C4-2B (cell line): ENCODE measurements around the gene TPM1.

Experiments used
- ZFX ChIP-seq: fragments of 450-650 bp; IDR thresholded peaks from 2 replicates; pipeline ENCODE4 v1.6.1; 2017
- TF ChIP-seq, protein P1 (sequence below): fragments of 450-650 bp; conservative IDR thresholded peaks from 2 replicates; pipeline ENCODE4 v1.5.1; 2017; ENCODE audit warnings: mild to moderate bottlenecking

DNA sequence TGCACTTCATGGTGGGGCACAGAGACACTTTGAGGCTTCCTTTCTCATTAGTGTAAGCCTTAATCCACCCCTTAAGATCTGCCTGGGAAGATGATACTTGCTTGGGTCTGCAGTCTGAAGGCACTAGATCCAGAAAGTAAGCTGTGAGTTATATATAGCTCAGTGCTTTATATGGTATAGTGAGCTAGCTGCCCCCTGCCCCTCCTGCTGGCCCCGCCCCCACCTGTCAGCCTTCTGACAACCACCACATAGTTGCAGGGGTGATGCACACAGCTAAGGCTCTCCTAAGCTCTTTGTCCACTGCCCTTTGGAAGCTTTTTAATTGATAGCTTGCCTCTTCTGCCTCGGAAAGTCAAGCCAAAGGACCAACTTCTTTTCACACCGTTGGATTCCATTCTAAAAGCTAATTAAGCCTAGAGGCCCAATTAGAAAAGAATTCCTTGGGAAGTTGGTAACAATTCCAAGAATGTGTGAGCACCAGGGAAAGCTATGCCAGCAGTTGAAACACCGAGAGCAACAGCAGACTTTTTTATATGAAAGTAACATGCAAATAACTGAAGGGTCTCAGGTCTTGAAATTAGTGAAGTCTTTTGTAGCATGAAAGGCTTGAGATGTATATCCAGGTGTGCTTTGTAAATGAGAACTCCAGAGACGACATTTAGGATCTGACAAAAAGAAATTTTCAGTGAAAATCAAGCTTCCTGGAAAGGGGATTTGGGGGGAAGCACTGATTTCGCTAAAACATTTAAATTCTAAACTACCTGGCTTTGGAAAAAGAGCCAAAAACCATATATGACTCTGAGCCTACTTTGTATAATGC, 2.3 kb downstream of the TPM1 start:
- TF ChIP-seq, protein P1, sequence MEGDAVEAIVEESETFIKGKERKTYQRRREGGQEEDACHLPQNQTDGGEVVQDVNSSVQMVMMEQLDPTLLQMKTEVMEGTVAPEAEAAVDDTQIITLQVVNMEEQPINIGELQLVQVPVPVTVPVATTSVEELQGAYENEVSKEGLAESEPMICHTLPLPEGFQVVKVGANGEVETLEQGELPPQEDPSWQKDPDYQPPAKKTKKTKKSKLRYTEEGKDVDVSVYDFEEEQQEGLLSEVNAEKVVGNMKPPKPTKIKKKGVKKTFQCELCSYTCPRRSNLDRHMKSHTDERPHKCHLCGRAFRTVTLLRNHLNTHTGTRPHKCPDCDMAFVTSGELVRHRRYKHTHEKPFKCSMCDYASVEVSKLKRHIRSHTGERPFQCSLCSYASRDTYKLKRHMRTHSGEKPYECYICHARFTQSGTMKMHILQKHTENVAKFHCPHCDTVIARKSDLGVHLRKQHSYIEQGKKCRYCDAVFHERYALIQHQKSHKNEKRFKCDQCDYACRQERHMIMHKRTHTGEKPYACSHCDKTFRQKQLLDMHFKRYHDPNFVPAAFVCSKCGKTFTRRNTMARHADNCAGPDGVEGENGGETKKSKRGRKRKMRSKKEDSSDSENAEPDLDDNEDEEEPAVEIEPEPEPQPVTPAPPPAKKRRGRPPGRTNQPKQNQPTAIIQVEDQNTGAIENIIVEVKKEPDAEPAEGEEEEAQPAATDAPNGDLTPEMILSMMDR = no peak
- no peak for TF ChIP-seq ZFX
